ENCODE results near the gene HOMER1. TPM values are rescaled to one million over a fixed set of nuclear protein-coding genes. Genes with fewer than 3 reads are reported as not detected.

Gene HOMER1
- 0.42 TPM for total RNA-seq (2013)
- polyA plus RNA-seq (under 1 TPM; 0.03 to 0.62 (median 0.04) TPM), polyA minus RNA-seq (0.28 and 0.32 TPM in 2 replicates), total RNA-seq (1.8 to 15.7 (median 9.7) reads per million in 11 experiments)

GRCh38 chr5:79513704-79514390, at the start of gene HOMER1:
Gene HOMER1 (minus strand): TSS chr5:79514134. CDS start chr5:79512774, 1,360 bp downstream.
- no peak for TF ChIP-seq CTCF (IDR thresholded peaks at IDR 0.05)

GRCh38 chr5:79563247-79563590, 49.3 kb upstream of the HOMER1 start:
- Histone ChIP-seq H3K27ac (ENCODE audit: low read depth in 1 of 2, low read length in 2 of 2) (no peak overlapping the region), H3K27me3 (ENCODE audit: control insufficient read depth in 2 of 2, insufficient read depth in 2 of 2, low read length in 2 of 2) (no peaks in the 10 kb centered on the region), H3K79me2 (ENCODE audit: insufficient read depth, low read length) (no peaks in the 10 kb centered on the region), H4K20me1 (ENCODE audit: insufficient read depth, low read length) (no peaks in the 10 kb centered on the region), H3K9ac (ENCODE audit: insufficient read depth, low read length, poor library complexity, severe bottlenecking) (no peak overlapping the region), H3K4me2 (replicated peaks; ENCODE audit: extremely low read depth, low read length, poor library complexity, severe bottlenecking) (no peak overlapping the region), H2AFZ (ENCODE audit: insufficient read depth, low read depth, low read length, poor library complexity, severe bottlenecking) (peak overlapping the region; percentile 17), H3K4me3 (replicated peaks in 1 of 3; ENCODE audit: low read depth in 2 of 3, low read length in 3 of 3) (no peak overlapping the region), H3K9me3 (replicated peaks in 1 of 2; ENCODE audit: control insufficient read depth in 1 of 2, insufficient read depth in 1 of 2, low read length in 2 of 2) (no peaks in the 10 kb centered on the region), H3K36me3 (replicated peaks in 1 of 2; ENCODE audit: control insufficient read depth in 1 of 2, insufficient read depth in 2 of 2, low read length in 2 of 2) (no peaks in the 10 kb centered on the region), H3K4me1 (ENCODE audit: control insufficient read depth in 1 of 2, insufficient read depth in 2 of 2, low read length in 2 of 2) (no peaks in the 10 kb centered on the region)
- no CpG with 5 or more reads among the region's 4 CpGs for WGBS (ENCODE audit: insufficient coverage)
- Mint-ChIP-seq H3K36me3 (no peaks in the 10 kb centered on the region), H3K27ac (no peak overlapping the region), H3K4me1 (peaks cover 8% of the 10 kb centered on the region), H3K9me3 (peaks cover 0 to 1% (median 0%) of the 10 kb centered on the region in 7 donors), H3K27me3 (ENCODE audit: low read depth in 3 of 3) (peaks cover 2 to 6% (median 3%) of the 10 kb centered on the region in 3 donors), H3K4me3 (no peak overlapping the region)
- intact Hi-C loops (cut with micrococcal nuclease): no loop called here
- no peak for DNase-seq
- no peak for TF ChIP-seq CTCF (IDR thresholded peaks at IDR 0.05)

More at GRCh38 chr5:79513704-79514390, at the start of gene HOMER1:
- Mint-ChIP-seq H3K36me3 (peaks cover 6 to 12% of the 10 kb centered on the region in 2 donors), H3K9me3 (peaks cover 3 to 22% (median 14%) of the 10 kb centered on the region in 7 donors), H3K4me3 (peak within 1 kb of the TSS; percentile 81 to 93), H3K27me3 (ENCODE audit: low read depth in 3 of 3) (peaks cover 53 to 71% (median 66%) of the 10 kb centered on the region in 3 donors), H3K27ac (peak within 1 kb of the TSS; percentile 54 to 89 (median 80)), H3K4me1 (peaks cover 30% of the 10 kb centered on the region)
- peak within 1 kb of the TSS; percentile 85 for H3K4me2 ChIP-seq (replicated peaks; ENCODE audit: extremely low read depth, low read length, poor library complexity, severe bottlenecking)
- no peaks in the 10 kb centered on the region for H3K36me3 ChIP-seq (replicated peaks in 1 of 2; ENCODE audit: control insufficient read depth in 1 of 2, insufficient read depth in 2 of 2, low read length in 2 of 2)
- intact Hi-C loops (cut with micrococcal nuclease): no loop called here
- peak within 1 kb of the TSS; percentile 58 for H3K9ac ChIP-seq (ENCODE audit: insufficient read depth, low read length, poor library complexity, severe bottlenecking)
- peak; percentile 13 to 34 (median 17) for DNase-seq
- H3K27me3 ChIP-seq (ENCODE audit: control insufficient read depth in 2 of 2, insufficient read depth in 2 of 2, low read length in 2 of 2): peaks cover 52 to 75% of the 10 kb centered on the region in 2 donors
- under 1% methylated on average over 79 of the region's 85 CpGs for WGBS (ENCODE audit: insufficient coverage)
- H3K9me3 ChIP-seq (replicated peaks in 1 of 2; ENCODE audit: control insufficient read depth in 1 of 2, insufficient read depth in 1 of 2, low read length in 2 of 2): peaks cover 0 to 28% of the 10 kb centered on the region in 2 donors
- H4K20me1 ChIP-seq (ENCODE audit: insufficient read depth, low read length): no peaks in the 10 kb centered on the region
- peak within 1 kb of the TSS; percentile 86 for H2AFZ ChIP-seq (ENCODE audit: insufficient read depth, low read depth, low read length, poor library complexity, severe bottlenecking)
- H3K4me3 ChIP-seq (replicated peaks in 1 of 3; ENCODE audit: low read depth in 2 of 3, low read length in 3 of 3): peak within 1 kb of the TSS; percentile 51 to 73 (median 56)
- peaks cover 20 to 30% of the 10 kb centered on the region in 2 donors for H3K4me1 ChIP-seq (ENCODE audit: control insufficient read depth in 1 of 2, insufficient read depth in 2 of 2, low read length in 2 of 2)
- H3K79me2 ChIP-seq (ENCODE audit: insufficient read depth, low read length): no peaks in the 10 kb centered on the region
- no peak within 1 kb of the TSS for H3K27ac ChIP-seq (ENCODE audit: low read depth in 1 of 2, low read length in 2 of 2)

Measured in CD14-positive monocyte (primary cell).